IMR-90 (cell line): ENCODE results near the gene RAC3. TPM values are rescaled to one million over a fixed set of nuclear protein-coding genes. Genes with fewer than 3 reads are reported as not detected.

Experiments
- ATAC-seq: fragments of 200-7000 bp; cut with Tn5 transposase; 2 replicates; pipeline ENCODE4 v1.9.1; 2020; ENCODE audit warnings: low read depth, mild to moderate bottlenecking, moderate library complexity
- BruUV-seq: library from RNA; stranded (reverse); fragments of 400-500 nt; replicated peaks from 2 replicates; lab custom pipeline; 2021; lab: Mats Ljungman, UMichigan
- CTCF ChIA-PET: fragments of 300-600 bp; formaldehyde crosslinking; extraction: SDS; loops from one replicate; lab custom pipeline; 2021; ENCODE audit warnings: antibody characterized with exemption; lab: Yijun Ruan, JAX
- POLR2A ChIA-PET: fragments of 300-600 bp; sonication (Branson Sonifier 250); formaldehyde crosslinking; loops from one replicate; lab custom pipeline; 2022; ENCODE audit warnings: antibody characterized with exemption; ENCODE audit not compliant: unreplicated experiment; lab: Charles Lee
- DNase-seq: peaks from one replicate; pipeline ENCODE4 v3.0.0; 2013
- H2AFZ ChIP-seq: replicated peaks from 2 replicates; pipeline ENCODE3; 2013; ENCODE audit warnings: low read length, mild to moderate bottlenecking; ENCODE audit not compliant: poor library complexity
- H2AK5ac ChIP-seq: 2 replicates; pipeline ENCODE4 v1.6.1; 2013; ENCODE audit warnings: low read depth, low read length, inconsistent platforms
- H2AK9ac ChIP-seq: replicated peaks from 2 replicates; pipeline ENCODE3; 2013; ENCODE audit warnings: mild to moderate bottlenecking, low read depth, low read length, moderate library complexity; ENCODE audit not compliant: poor library complexity
- H2BK120ac ChIP-seq: 2 replicates; pipeline ENCODE4 v1.6.1; 2013; ENCODE audit warnings: low read depth, low read length, inconsistent platforms
- H2BK15ac ChIP-seq: 3 replicates; pipeline ENCODE4 v1.6.1; 2013; ENCODE audit warnings: low read depth, low read length, inconsistent platforms
- H2BK20ac ChIP-seq: 2 replicates; pipeline ENCODE4 v1.6.1; 2013; ENCODE audit warnings: low read depth, mild to moderate bottlenecking, inconsistent platforms, low read length, moderate library complexity
- H2BK5ac ChIP-seq: 2 replicates; pipeline ENCODE4 v1.6.1; 2013; ENCODE audit warnings: mild to moderate bottlenecking, low read depth, low read length, inconsistent platforms; ENCODE audit not compliant: poor library complexity, severe bottlenecking
- H3K14ac ChIP-seq: replicated peaks from 2 replicates; pipeline ENCODE4 v1.6.1; 2013; ENCODE audit warnings: low read depth, low read length, inconsistent platforms
- H3K18ac ChIP-seq: 2 replicates; pipeline ENCODE4 v1.6.1; 2013; ENCODE audit warnings: low read depth, low read length, control low read depth
- H3K23ac ChIP-seq: 2 replicates; pipeline ENCODE4 v1.6.1; 2013; ENCODE audit warnings: low read depth, low read length, inconsistent platforms
- H3K27ac ChIP-seq: 2 replicates; pipeline ENCODE4 v1.5.1; 2013; ENCODE audit warnings: mild to moderate bottlenecking, control low read depth, low read length; ENCODE audit not compliant: insufficient read depth
- H3K27me3 ChIP-seq: 2 replicates; pipeline ENCODE4 v1.6.1; 2013; ENCODE audit warnings: low read length; ENCODE audit not compliant: control insufficient read depth, insufficient read depth
- H3K36me3 ChIP-seq: 2 replicates; pipeline ENCODE4 v1.6.1; 2013; ENCODE audit warnings: low read length, mixed read lengths; ENCODE audit not compliant: control insufficient read depth, insufficient read depth
- H3K4ac ChIP-seq: 2 replicates; pipeline ENCODE4 v1.6.1; 2013; ENCODE audit warnings: low read depth, low read length, inconsistent platforms
- H3K4me1 ChIP-seq: 2 replicates; pipeline ENCODE4 v1.6.1; 2013; ENCODE audit warnings: low read length, mixed read lengths; ENCODE audit not compliant: control insufficient read depth, insufficient read depth
- H3K4me2 ChIP-seq: 2 replicates; pipeline ENCODE4 v1.6.1; 2013; ENCODE audit warnings: low read depth, mild to moderate bottlenecking, control low read depth, low read length, moderate library complexity
- H3K4me3 ChIP-seq: 2 replicates; pipeline ENCODE4 v1.5.1; 2013; ENCODE audit warnings: low read depth, mild to moderate bottlenecking, control low read depth, low read length, moderate library complexity; ENCODE audit not compliant: insufficient read depth
- H3K56ac ChIP-seq: 2 replicates; pipeline ENCODE4 v1.6.1; 2013; ENCODE audit warnings: low read length, inconsistent platforms; ENCODE audit not compliant: insufficient read depth; ENCODE audit errors: extremely low read depth
- H3K79me1 ChIP-seq, 2 experiments: 2 replicates each; pipeline ENCODE4 v1.6.1; 2013; ENCODE audit warnings: low read length in 2 of 2, inconsistent platforms in 1 of 2, low read depth in 1 of 2
- H3K9ac ChIP-seq: 2 replicates; pipeline ENCODE4 v1.6.1; 2013; ENCODE audit warnings: low read depth, low read length, control low read depth
- H3K9me1 ChIP-seq: 2 replicates; pipeline ENCODE4 v1.6.1; 2013; ENCODE audit warnings: low read length, inconsistent platforms; ENCODE audit not compliant: insufficient read depth
- H3K9me3 ChIP-seq: 2 replicates; pipeline ENCODE4 v1.6.1; 2013; ENCODE audit warnings: low read length; ENCODE audit not compliant: control insufficient read depth, insufficient read depth
- H4K20me1 ChIP-seq: 2 replicates; pipeline ENCODE4 v1.6.1; 2013; ENCODE audit warnings: low read length, inconsistent platforms; ENCODE audit not compliant: insufficient read depth
- H4K5ac ChIP-seq: 2 replicates; pipeline ENCODE4 v1.6.1; 2013; ENCODE audit warnings: mild to moderate bottlenecking, low read depth, low read length, control low read depth
- H4K8ac ChIP-seq, 2 experiments: 2 replicates each; pipeline ENCODE4 v1.6.1; 2013; ENCODE audit warnings: low read depth in 2 of 2, low read length in 2 of 2, control low read depth in 1 of 2, inconsistent platforms in 1 of 2
- H4K91ac ChIP-seq: 2 replicates; pipeline ENCODE4 v1.6.1; 2013; ENCODE audit warnings: low read depth, low read length, inconsistent platforms; ENCODE audit not compliant: insufficient read depth
- BHLHE40 ChIP-seq: fragments of 150-350 bp; IDR thresholded peaks from 2 replicates; pipeline ENCODE4 v1.6.1; 2016; ENCODE audit warnings: mild to moderate bottlenecking, low read depth, low read length
- CEBPB ChIP-seq: IDR thresholded peaks from 2 replicates; pipeline ENCODE4 v1.6.1; 2012; ENCODE audit warnings: low read depth, low read length, improper control_type of control experiment
- CHD1 ChIP-seq: IDR thresholded peaks from 2 replicates; pipeline ENCODE4 v1.6.1; 2012; ENCODE audit warnings: low read depth, low read length, improper control_type of control experiment
- CTCF ChIP-seq: conservative IDR thresholded peaks from 2 replicates; pipeline ENCODE4 v1.5.1; 2012; ENCODE audit warnings: mild to moderate bottlenecking, low read depth, low read length, improper control_type of control experiment
- FOS ChIP-seq: fragments of 150-350 bp; IDR thresholded peaks from 2 replicates; pipeline ENCODE4 v1.6.1; 2016; ENCODE audit warnings: low read depth, low read length
- MAFK ChIP-seq: IDR thresholded peaks from 2 replicates; pipeline ENCODE4 v1.6.1; 2012; ENCODE audit warnings: low read depth, low read length, improper control_type of control experiment
- MXI1 ChIP-seq: IDR thresholded peaks from 2 replicates; pipeline ENCODE4 v1.6.1; 2012; ENCODE audit warnings: low read depth, mild to moderate bottlenecking, low read length, moderate library complexity, borderline replicate concordance
- POLR2A ChIP-seq: IDR thresholded peaks from 2 replicates; pipeline ENCODE4 v1.6.1; 2012; ENCODE audit warnings: mild to moderate bottlenecking, low read depth, low read length
- RAD21 ChIP-seq: IDR thresholded peaks from 2 replicates; pipeline ENCODE4 v1.6.1; 2012; ENCODE audit warnings: low read length, improper control_type of control experiment
- RFX5 ChIP-seq: IDR thresholded peaks from 2 replicates; pipeline ENCODE4 v1.8.0; 2012; ENCODE audit warnings: low read depth, mild to moderate bottlenecking, low read length, moderate library complexity
- WGBS, 2 experiments: methylation state at CpG; one replicate each; pipeline versions ENCODE4 v1.1.5 to v1.1.7; 2013; ENCODE audit warnings: missing lambda C conversion rate in 2 of 2; ENCODE audit not compliant: insufficient read length in 1 of 2; ENCODE audit errors: extremely low coverage in 2 of 2; 5-methylcytosine and 5-hydroxymethylcytosine counted together
- dilution Hi-C: fragments of 300-500 bp; cut with HindIII; formaldehyde crosslinking; loops from one replicate; pipeline ENCODE4 v1.14.3; 2018; ENCODE audit warnings: low sequenced_read_pairs; ENCODE audit not compliant: unreplicated experiment
- in situ Hi-C: fragments of 300-500 bp; cut with MboI; formaldehyde crosslinking; loops from 3 replicates; pipeline ENCODE4 v1.14.3; 2019; ENCODE audit warnings: low sequenced_read_pairs, inconsistent platforms, mixed read lengths
- intact Hi-C: fragments of 100-400 bp; cut with micrococcal nuclease; formaldehyde crosslinking; loops from 2 replicates; pipeline ENCODE4 v1.10.0; 2022
- polyA plus RNA-seq, 3 experiments: library from polyadenylated mRNA; depleted of rRNA; stranded (reverse); fragments of >200 nt; gene quantifications; 2 replicates each; pipeline ENCODE4 v1.2.3, GENCODE V29; 2012; ENCODE audit warnings: low replicate concordance in 1 of 3
- total RNA-seq: library from RNA; depleted of rRNA; stranded (reverse); fragments of >200 nt; gene quantifications from 2 replicates; pipeline ENCODE4 v1.2.3, GENCODE V29; 2012
- TF ChIP-seq, protein P1 (sequence below): fragments of 150-350 bp; IDR thresholded peaks from 2 replicates; pipeline ENCODE4 v1.6.1; 2016; ENCODE audit warnings: low read depth, mild to moderate bottlenecking, low read length, moderate library complexity, borderline replicate concordance

RAC3 gene
- total and polyA plus RNA-seq, 2 of the 4 experiments (the other 2 are of a cell fraction): 5.7 to 23.4 TPM

GRCh38 chr17:82042649-82043048, 11.2 kb downstream of the RAC3 start:
- no peak overlapping the region for H3K4ac ChIP-seq
- no peak overlapping the region for H3K56ac ChIP-seq
- H4K91ac ChIP-seq: no peak overlapping the region
- TF ChIP-seq CTCF (no peak), CEBPB (no peak), RFX5 (no peak), FOS (no peak), RAD21 (no peak), BHLHE40 (no peak), MXI1 (no peak), CHD1 (no peak), MAFK (no peak), POLR2A (no peak)
- TF ChIP-seq, protein P1, sequence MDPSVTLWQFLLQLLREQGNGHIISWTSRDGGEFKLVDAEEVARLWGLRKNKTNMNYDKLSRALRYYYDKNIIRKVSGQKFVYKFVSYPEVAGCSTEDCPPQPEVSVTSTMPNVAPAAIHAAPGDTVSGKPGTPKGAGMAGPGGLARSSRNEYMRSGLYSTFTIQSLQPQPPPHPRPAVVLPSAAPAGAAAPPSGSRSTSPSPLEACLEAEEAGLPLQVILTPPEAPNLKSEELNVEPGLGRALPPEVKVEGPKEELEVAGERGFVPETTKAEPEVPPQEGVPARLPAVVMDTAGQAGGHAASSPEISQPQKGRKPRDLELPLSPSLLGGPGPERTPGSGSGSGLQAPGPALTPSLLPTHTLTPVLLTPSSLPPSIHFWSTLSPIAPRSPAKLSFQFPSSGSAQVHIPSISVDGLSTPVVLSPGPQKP: no peak
- no peaks in the 10 kb centered on the region for H3K4me1 ChIP-seq
- no TSS peak for BruUV-seq
- intact Hi-C loops: no loop called here
- peak overlapping the region; percentile 67 for H2AFZ ChIP-seq
- no peak overlapping the region for H3K4me2 ChIP-seq
- H3K36me3 ChIP-seq: peaks cover 9% of the 10 kb centered on the region
- ATAC-seq: no peak
- no peak overlapping the region for H3K27ac ChIP-seq
- no peak overlapping the region for H4K8ac ChIP-seq
- DNase-seq: no peak
- no peak overlapping the region for H3K18ac ChIP-seq
- H3K23ac ChIP-seq: no peak overlapping the region
- H4K5ac ChIP-seq: no peak overlapping the region
- no peak overlapping the region for H2BK120ac ChIP-seq
- dilution Hi-C loops: no loop called here
- H3K9me3 ChIP-seq: no peaks in the 10 kb centered on the region
- H2BK5ac ChIP-seq: no peak overlapping the region
- H2AK5ac ChIP-seq: no peak overlapping the region
- H2BK15ac ChIP-seq: no peak overlapping the region
- WGBS, 2 experiments: 78% methylated on average over 9 of the region's 9 CpGs; no CpG with 5 or more reads in 1 of the 2 experiments
- no peaks in the 10 kb centered on the region for H3K27me3 ChIP-seq
- POLR2A ChIA-PET: no interaction called here
- peaks cover 3% of the 10 kb centered on the region for H4K20me1 ChIP-seq
- peak overlapping the region; percentile 42 for H2AK9ac ChIP-seq
- no peaks in the 10 kb centered on the region for H3K79me1 ChIP-seq
- H3K4me3 ChIP-seq: no peak overlapping the region
- in situ Hi-C loops: no loop called here
- H2BK20ac ChIP-seq: no peak overlapping the region
- H3K14ac ChIP-seq: no peak overlapping the region
- peaks cover 9% of the 10 kb centered on the region for H3K9me1 ChIP-seq
- H3K9ac ChIP-seq: no peak overlapping the region
- CTCF ChIA-PET: no interaction called here
